HCT116 (cell line): ENCODE results near the gene DPF3. TPM values are rescaled to one million over a fixed set of nuclear protein-coding genes. Genes with fewer than 3 reads are reported as not detected.

Source experiments
- ATAC-seq: fragments of 200-7000 bp; cut with Tn5 transposase; 2 replicates; pipeline ENCODE4 v1.9.1; 2020; ENCODE audit warnings: mild to moderate bottlenecking, moderate library complexity
- BruUV-seq: library from RNA; stranded (reverse); fragments of 400-500 nt; replicated peaks from 2 replicates; lab custom pipeline; 2021; lab: Mats Ljungman, UMichigan
- CTCF ChIA-PET: fragments of 300-600 bp; sonication (Branson Sonifier 250); formaldehyde crosslinking; loops from one replicate; lab custom pipeline; 2021; ENCODE audit warnings: antibody characterized with exemption; lab: Charles Lee
- POLR2A ChIA-PET: fragments of 300-600, 350-600 bp; sonication (Branson Sonifier 250); formaldehyde crosslinking; loops from one replicate; lab custom pipeline; 2021; ENCODE audit warnings: antibody characterized with exemption; lab: Charles Lee
- RAD21 ChIA-PET, 2 experiments: fragments of 300-600 bp; sonication (Branson Sonifier 250); formaldehyde crosslinking; loops; one replicate each; lab custom pipeline; 2023; ENCODE audit warnings: low total read pairs in 2 of 2; ENCODE audit not compliant: uncharacterized antibody in 2 of 2, unreplicated experiment in 2 of 2, low non-redundant PET in 1 of 2; lab: Charles Lee
- DNase-seq: peaks from one replicate; pipeline ENCODE4 v3.0.0-alpha.2; 2010; ENCODE audit warnings: low read depth, low spot score
- H2AFZ ChIP-seq: fragments of 200-600 bp; shearing (Covaris generic), sonication (generic); 2 replicates; pipeline ENCODE4 v1.6.1; 2017; ENCODE audit warnings: low read depth, mixed run types, mixed read lengths, antibody characterized with exemption, low read length; ENCODE audit not compliant: poor library complexity, severe bottlenecking
- H3K27ac ChIP-seq: 2 replicates; pipeline ENCODE4 v1.5.1; 2012; ENCODE audit warnings: low read depth, low read length
- H3K27me3 ChIP-seq: fragments of 200-600 bp; sonication (generic); 2 replicates; pipeline ENCODE4 v1.6.1; 2016; ENCODE audit warnings: mixed run types, low read length, mixed read lengths; ENCODE audit not compliant: insufficient read depth
- H3K36me3 ChIP-seq, 2 experiments: fragments of 200-500 bp in 1 of 2; fragments of 200-600 bp in 1 of 2; sonication (Bioruptor generic) in 1 of 2; sonication (generic) in 1 of 2; 2 replicates each; pipeline versions ENCODE4 v1.5.1 to v1.6.1; 2014 to 2016; ENCODE audit warnings: low read length in 2 of 2, inconsistent platforms in 1 of 2, mixed read lengths in 1 of 2, mixed run types in 1 of 2; ENCODE audit not compliant: insufficient read depth in 2 of 2, control insufficient read depth in 1 of 2
- H3K4me1 ChIP-seq, 2 experiments: fragments of 200-600 bp in 1 of 2; sonication (generic) in 1 of 2; 2 replicates each; pipeline versions ENCODE4 v1.5.1 to v1.6.1; 2012 to 2017; ENCODE audit warnings: low read length in 2 of 2, inconsistent platforms in 1 of 2, mild to moderate bottlenecking in 1 of 2, mixed read lengths in 1 of 2, mixed run types in 1 of 2, moderate library complexity in 1 of 2; ENCODE audit not compliant: insufficient read depth in 2 of 2, control insufficient read depth in 1 of 2
- H3K4me2 ChIP-seq: fragments of 200-600 bp; sonication (generic); 2 replicates; pipeline ENCODE4 v1.6.1; 2017; ENCODE audit warnings: mixed run types, low read length, mixed read lengths
- H3K4me3 ChIP-seq, 2 experiments: fragments of 200-600 bp in 1 of 2; sonication (generic) in 1 of 2; replicated peaks in 1 of 2; 2 replicates each; pipeline ENCODE4 v1.5.1; 2011 to 2016; ENCODE audit warnings: low read length in 2 of 2, control low read depth in 1 of 2, low read depth in 1 of 2, mild to moderate bottlenecking in 1 of 2, mixed read lengths in 1 of 2, mixed run types in 1 of 2
- H3K79me2 ChIP-seq: fragments of 200-600 bp; sonication (generic); 2 replicates; pipeline ENCODE4 v1.6.1; 2017; ENCODE audit warnings: mild to moderate bottlenecking, mixed run types, low read length, moderate library complexity, mixed read lengths; ENCODE audit not compliant: insufficient read depth
- H3K9ac ChIP-seq: fragments of 200-600 bp; sonication (generic); 2 replicates; pipeline ENCODE4 v1.6.1; 2016; ENCODE audit warnings: low read length, mixed read lengths
- H3K9me2 ChIP-seq: fragments of 200-600 bp; sonication (generic), shearing (Covaris generic); 2 replicates; pipeline ENCODE4 v1.6.1; 2017; ENCODE audit warnings: mixed run types, mild to moderate bottlenecking, moderate library complexity; ENCODE audit not compliant: insufficient read depth
- H3K9me3 ChIP-seq, 2 experiments: fragments of 200-500 bp in 1 of 2; fragments of 200-600 bp in 1 of 2; sonication (Bioruptor generic) in 1 of 2; sonication (generic) in 1 of 2; 2 replicates each; pipeline ENCODE4 v1.6.1; 2014 to 2017; ENCODE audit warnings: low read length in 2 of 2, mixed read lengths in 2 of 2, inconsistent platforms in 1 of 2, low read depth in 1 of 2, mild to moderate bottlenecking in 1 of 2, mixed run types in 1 of 2, moderate library complexity in 1 of 2; ENCODE audit not compliant: control insufficient read depth in 1 of 2, insufficient read depth in 1 of 2
- H4K20me1 ChIP-seq: fragments of 200-600 bp; sonication (generic), shearing (Covaris generic); 2 replicates; pipeline ENCODE4 v1.6.1; 2017; ENCODE audit warnings: mixed run types, mild to moderate bottlenecking, moderate library complexity; ENCODE audit not compliant: insufficient read depth
- CTCF ChIP-seq, 3 experiments: fragments of 200-600 bp in 1 of 3; sonication (generic) in 1 of 3; IDR thresholded peaks in 2 of 3; conservative IDR thresholded peaks in 1 of 3; 2 replicates each; pipeline ENCODE4 v1.5.1; 2012 to 2017; ENCODE audit warnings: low read depth in 2 of 3, low read length in 2 of 3, antibody characterized with exemption in 1 of 3, borderline replicate concordance in 1 of 3, control low read depth in 1 of 3, mild to moderate bottlenecking in 1 of 3, mixed read lengths in 1 of 3, mixed run types in 1 of 3, moderate library complexity in 1 of 3; ENCODE audit not compliant: insufficient read depth in 1 of 3
- FOSL1 ChIP-seq: IDR thresholded peaks from 2 replicates; pipeline ENCODE4 v1.6.1; 2012; ENCODE audit warnings: low read depth
- POLR2AphosphoS5 ChIP-seq: IDR thresholded peaks from 2 replicates; pipeline ENCODE4 v1.6.1; 2011; ENCODE audit warnings: mild to moderate bottlenecking, low read depth, low read length, moderate library complexity
- SP1 ChIP-seq: IDR thresholded peaks from 2 replicates; pipeline ENCODE4 v1.6.1; 2012; ENCODE audit warnings: low read depth
- SRF ChIP-seq: IDR thresholded peaks from 2 replicates; pipeline ENCODE4 v1.6.1; 2012; ENCODE audit warnings: low read depth
- ZBTB33 ChIP-seq: IDR thresholded peaks from 2 replicates; pipeline ENCODE4 v1.6.1; 2011; ENCODE audit warnings: mild to moderate bottlenecking, low read length, moderate library complexity; ENCODE audit not compliant: insufficient replicate concordance; ENCODE audit errors: extremely low read depth
- ZNF274 ChIP-seq: fragments of 200-500 bp; sonication (Bioruptor generic); IDR thresholded peaks from 2 replicates; pipeline ENCODE4 v1.6.1; 2014; ENCODE audit warnings: mild to moderate bottlenecking, low read depth, low read length, inconsistent platforms
- intact Hi-C: fragments of 100-400 bp; cut with micrococcal nuclease; formaldehyde crosslinking; loops from 2 replicates; pipeline ENCODE4 v1.10.0; 2022
- total RNA-seq: library from RNA; stranded (reverse); gene quantifications from one replicate; pipeline ENCODE4 v1.2.1, GENCODE V29; 2021; ENCODE audit not compliant: unreplicated experiment

DPF3 gene
- total RNA-seq, 1 experiment from 2014 or later = 0.27 TPM

GRCh38 chr14:72847721-72848120 is 46.2 kb downstream of the DPF3 start:
- peak; percentile 97 for ATAC-seq
- no peaks in the 10 kb centered on the region for H3K27me3 ChIP-seq

More at GRCh38 chr14:72847721-72848120, 46.2 kb downstream of the DPF3 start:
- H3K27ac ChIP-seq = no peak overlapping the region
- POLR2A ChIA-PET = no interaction called here
- DNase-seq = peak; percentile 21
- H3K9ac ChIP-seq = no peak overlapping the region
- BruUV-seq = no TSS peak
- H2AFZ ChIP-seq = no peak overlapping the region
- intact Hi-C loops = no loop called here
- no peaks in the 10 kb centered on the region for H3K4me1 ChIP-seq
- H3K36me3 ChIP-seq = no peaks in the 10 kb centered on the region
- CTCF ChIA-PET = interaction anchor here (0.7 kb wide), 1 partner anchor 56 kb away, joined by 3 read pairs; no protein-coding TSS in a partner anchor
- no peaks in the 10 kb centered on the region for H3K9me2 ChIP-seq
- H3K4me3 ChIP-seq = no peak overlapping the region
- RAD21 ChIA-PET = no interaction called here
- H3K9me3 ChIP-seq = no peaks in the 10 kb centered on the region
- H3K4me2 ChIP-seq = no peak overlapping the region
- H3K79me2 ChIP-seq = no peaks in the 10 kb centered on the region
- H4K20me1 ChIP-seq = no peaks in the 10 kb centered on the region
- no peak for TF ChIP-seq FOSL1
- TF ChIP-seq SP1 = peak; percentile 41; the same call in 1 of the 2 replicates
- TF ChIP-seq CTCF (IDR thresholded peaks at IDR 0.05 in 2 of 3, conservative IDR thresholded peaks at IDR 0.05 in 1 of 3; ENCODE audit: borderline replicate concordance in 1 of 3, insufficient read depth in 1 of 3, low read depth in 2 of 3, low read length in 2 of 3) = no peak
- no peak for TF ChIP-seq SRF
- TF ChIP-seq ZBTB33 = no peak
- TF ChIP-seq ZNF274 = no peak
- TF ChIP-seq POLR2AphosphoS5 = no peak
